Kidney (tissue), 14 donors: Measurements from ENCODE around the gene KDELR3. TPM values are rescaled to one million over a fixed set of nuclear protein-coding genes. Genes with fewer than 3 reads are reported as not detected.

Source experiments
- DNase-seq, 5 donors: peaks; one replicate each; pipeline ENCODE4 v3.0.0-alpha.2; 2013 to 2020
- FAIRE-seq: peaks from 2 replicates; lab custom pipeline; 2012; peaks lifted over from hg19 to GRCh38; lab: Jason Lieb, UNC
- H3K27ac ChIP-seq, 2 donors: one replicate each; pipeline ENCODE4 v1.7.0; 2013; ENCODE audit warnings: low read depth in 2 of 2, low read length in 2 of 2, inconsistent platforms in 1 of 2
- H3K27me3 ChIP-seq: one replicate; pipeline ENCODE4 v1.7.1; 2013; ENCODE audit warnings: low read length, inconsistent platforms; ENCODE audit not compliant: control insufficient read depth, insufficient read depth
- H3K36me3 ChIP-seq, 3 donors: one replicate each; pipeline versions ENCODE4 v1.7.0 to v1.7.1; 2013; ENCODE audit warnings: low read length in 3 of 3, control low read depth in 1 of 3, inconsistent platforms in 1 of 3; ENCODE audit not compliant: insufficient read depth in 3 of 3, control insufficient read depth in 2 of 3
- H3K4me1 ChIP-seq, 3 donors: one replicate each; pipeline versions ENCODE4 v1.7.0 to v1.7.1; 2013; ENCODE audit warnings: low read length in 3 of 3, inconsistent platforms in 1 of 3, low read depth in 1 of 3; ENCODE audit not compliant: control insufficient read depth in 2 of 3, insufficient read depth in 2 of 3
- H3K4me3 ChIP-seq, 3 donors: one replicate each; pipeline versions ENCODE4 v1.7.0 to v1.8.1; 2013; ENCODE audit warnings: low read length in 3 of 3, control low read depth in 1 of 3, inconsistent platforms in 1 of 3
- H3K9ac ChIP-seq, 3 donors: one replicate each; pipeline versions ENCODE4 v1.7.0 to v1.7.1; 2013; ENCODE audit warnings: low read length in 3 of 3, control low read depth in 1 of 3, inconsistent platforms in 1 of 3
- H3K9me3 ChIP-seq, 3 donors: one replicate each; pipeline versions ENCODE4 v1.7.0 to v1.7.1; 2013; ENCODE audit warnings: low read length in 3 of 3, control low read depth in 1 of 3, inconsistent platforms in 1 of 3; ENCODE audit not compliant: control insufficient read depth in 2 of 3, insufficient read depth in 1 of 3
- intact Hi-C: fragments of 100-400 bp; cut with DNase I; formaldehyde crosslinking; loops from one replicate; pipeline ENCODE4 v1.11.1; 2022
- polyA plus RNA-seq: library from polyadenylated mRNA; stranded (reverse); fragments of 350-450 nt; fragmentation: Illumina TruSeq; extraction: RNeasy Lipid Tissue Mini Kit (QIAGEN cat#74804); gene quantifications from one replicate; pipeline ENCODE4 v1.2.3, GENCODE V29; 2014; ENCODE audit warnings: low read depth, low replicate concordance; ENCODE audit not compliant: insufficient read depth
- total RNA-seq: library from RNA; stranded (reverse); fragmentation: NEBNext Ultra II Directional; extraction: Animal tissue kit (Norgen Biotek cat#: 25700); gene quantifications from one replicate; pipeline ENCODE4 v1.2.1, GENCODE V29; 2021
- TF ChIP-seq, protein P1 (sequence below): IDR thresholded peaks from 3 replicates; pipeline ENCODE4 v1.5.1; 2012; ENCODE audit warnings: mild to moderate bottlenecking, moderate library complexity, borderline replicate concordance; ENCODE audit not compliant: insufficient read depth; ENCODE audit errors: extremely low read depth
- donor health status: control.
- donor health status: control.
- donor health status: control.
- donor health status: control.
- donor health status: control.
- donor health status: DM: yes; HTN: yes; CAD: no.
- donor health status: Normal renal cell carcinoma (clear cell type).

Gene KDELR3
- total and polyA plus RNA-seq, 2 donors from 2014 or later, result 11.4 to 16.7 TPM

DNA sequence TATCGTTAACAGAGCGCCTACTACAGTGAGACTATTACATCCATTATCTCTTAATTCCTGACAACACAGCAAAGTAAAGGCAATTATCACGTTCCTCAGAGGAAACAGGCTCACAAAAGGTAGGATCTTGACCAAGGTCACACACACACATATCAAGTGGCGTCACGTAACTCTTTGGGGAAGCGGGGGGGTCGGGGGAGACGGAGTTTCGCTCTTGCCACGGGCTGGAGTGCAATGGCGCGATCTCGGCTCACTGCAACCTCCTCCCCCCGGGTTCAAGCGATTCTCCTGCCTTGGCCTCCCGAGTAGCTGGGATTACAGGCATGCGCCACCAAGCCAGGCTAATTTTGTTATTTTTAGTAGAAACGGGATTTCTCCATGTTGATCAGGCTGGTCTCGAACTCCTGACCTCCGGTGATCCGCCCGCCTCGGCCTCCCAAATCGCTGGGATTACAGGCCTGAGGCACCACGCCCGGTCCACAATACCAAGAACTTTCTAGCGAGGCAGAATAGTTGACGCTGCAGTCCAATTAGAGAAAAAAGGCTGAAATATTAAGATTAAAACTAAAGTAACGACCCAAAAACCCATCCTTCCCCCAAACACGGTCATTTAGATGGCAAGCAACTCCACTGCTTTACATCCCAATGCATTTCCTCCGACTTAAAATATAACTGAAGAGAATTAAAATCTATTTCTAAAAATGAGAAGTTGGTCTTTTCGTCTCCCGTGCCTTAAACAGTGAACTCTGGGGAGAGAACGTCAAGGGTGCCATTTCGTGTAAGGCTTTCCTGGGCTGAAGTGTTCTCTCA lies 37.0 kb downstream of the KDELR3 start:
- peak; percentile 42 to 84 (median 71) for DNase-seq
- Histone ChIP-seq H3K9me3 (no peaks in the 10 kb centered on the region), H3K27me3 (no peaks in the 10 kb centered on the region), H3K36me3 (peaks cover 4 to 28% (median 7%) of the 10 kb centered on the region in 3 donors), H3K4me3 (peak overlapping the region; percentile 84 to 93 (median 92)), H3K27ac (peak overlapping the region; percentile 100), H3K4me1 (peaks cover 0 to 21% (median 21%) of the 10 kb centered on the region in 3 donors), H3K9ac (peak overlapping the region; percentile 98 to 100 (median 99))
- TF ChIP-seq, protein P1, sequence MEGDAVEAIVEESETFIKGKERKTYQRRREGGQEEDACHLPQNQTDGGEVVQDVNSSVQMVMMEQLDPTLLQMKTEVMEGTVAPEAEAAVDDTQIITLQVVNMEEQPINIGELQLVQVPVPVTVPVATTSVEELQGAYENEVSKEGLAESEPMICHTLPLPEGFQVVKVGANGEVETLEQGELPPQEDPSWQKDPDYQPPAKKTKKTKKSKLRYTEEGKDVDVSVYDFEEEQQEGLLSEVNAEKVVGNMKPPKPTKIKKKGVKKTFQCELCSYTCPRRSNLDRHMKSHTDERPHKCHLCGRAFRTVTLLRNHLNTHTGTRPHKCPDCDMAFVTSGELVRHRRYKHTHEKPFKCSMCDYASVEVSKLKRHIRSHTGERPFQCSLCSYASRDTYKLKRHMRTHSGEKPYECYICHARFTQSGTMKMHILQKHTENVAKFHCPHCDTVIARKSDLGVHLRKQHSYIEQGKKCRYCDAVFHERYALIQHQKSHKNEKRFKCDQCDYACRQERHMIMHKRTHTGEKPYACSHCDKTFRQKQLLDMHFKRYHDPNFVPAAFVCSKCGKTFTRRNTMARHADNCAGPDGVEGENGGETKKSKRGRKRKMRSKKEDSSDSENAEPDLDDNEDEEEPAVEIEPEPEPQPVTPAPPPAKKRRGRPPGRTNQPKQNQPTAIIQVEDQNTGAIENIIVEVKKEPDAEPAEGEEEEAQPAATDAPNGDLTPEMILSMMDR, result no peak
- intact Hi-C loops, result no loop called here
- no peak for FAIRE-seq

DNA sequence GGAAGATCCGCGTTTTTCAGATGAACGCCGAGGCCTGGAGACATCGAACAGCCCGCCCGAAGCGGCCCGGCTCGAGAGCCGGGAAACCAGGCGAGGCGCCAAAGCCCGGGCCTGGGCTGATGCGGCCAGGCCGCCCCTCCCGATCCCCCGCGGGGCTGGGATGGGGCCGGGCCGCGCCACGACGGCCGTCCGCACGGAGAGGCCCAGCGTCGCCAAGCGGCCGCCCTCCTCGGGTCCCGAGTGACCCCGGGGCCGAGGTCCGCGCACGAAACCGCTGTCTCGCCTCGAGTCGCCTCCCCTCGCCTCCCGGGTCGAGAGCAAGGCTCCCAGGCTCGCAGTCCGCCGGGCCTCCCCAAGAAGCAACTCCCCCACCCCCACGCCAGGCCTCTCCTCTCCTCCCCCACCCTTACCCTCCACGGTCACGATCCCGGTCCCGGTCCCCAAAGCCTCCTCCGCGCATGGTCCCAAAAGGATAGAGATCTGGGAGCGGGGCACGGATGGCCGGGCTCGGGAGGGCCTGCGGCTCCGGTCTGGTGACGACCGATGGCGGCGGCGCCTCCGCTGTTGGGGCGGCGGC lies 37.7 kb downstream of the KDELR3 start:
- Histone ChIP-seq H3K36me3 (peaks cover 0 to 24% (median 5%) of the 10 kb centered on the region in 3 donors), H3K4me3 (peak overlapping the region; percentile 84 to 93 (median 92)), H3K27me3 (no peaks in the 10 kb centered on the region), H3K9me3 (no peaks in the 10 kb centered on the region), H3K27ac (peak overlapping the region; percentile 100), H3K4me1 (peaks cover 0 to 21% (median 19%) of the 10 kb centered on the region in 3 donors), H3K9ac (peak overlapping the region; percentile 98 to 100 (median 99))
- intact Hi-C loops, result no loop called here
- TF ChIP-seq, protein P1, result no peak
- FAIRE-seq (no peak), DNase-seq (peak in 4 of 5 donors; percentile 79 to 92 (median 83))

DNA sequence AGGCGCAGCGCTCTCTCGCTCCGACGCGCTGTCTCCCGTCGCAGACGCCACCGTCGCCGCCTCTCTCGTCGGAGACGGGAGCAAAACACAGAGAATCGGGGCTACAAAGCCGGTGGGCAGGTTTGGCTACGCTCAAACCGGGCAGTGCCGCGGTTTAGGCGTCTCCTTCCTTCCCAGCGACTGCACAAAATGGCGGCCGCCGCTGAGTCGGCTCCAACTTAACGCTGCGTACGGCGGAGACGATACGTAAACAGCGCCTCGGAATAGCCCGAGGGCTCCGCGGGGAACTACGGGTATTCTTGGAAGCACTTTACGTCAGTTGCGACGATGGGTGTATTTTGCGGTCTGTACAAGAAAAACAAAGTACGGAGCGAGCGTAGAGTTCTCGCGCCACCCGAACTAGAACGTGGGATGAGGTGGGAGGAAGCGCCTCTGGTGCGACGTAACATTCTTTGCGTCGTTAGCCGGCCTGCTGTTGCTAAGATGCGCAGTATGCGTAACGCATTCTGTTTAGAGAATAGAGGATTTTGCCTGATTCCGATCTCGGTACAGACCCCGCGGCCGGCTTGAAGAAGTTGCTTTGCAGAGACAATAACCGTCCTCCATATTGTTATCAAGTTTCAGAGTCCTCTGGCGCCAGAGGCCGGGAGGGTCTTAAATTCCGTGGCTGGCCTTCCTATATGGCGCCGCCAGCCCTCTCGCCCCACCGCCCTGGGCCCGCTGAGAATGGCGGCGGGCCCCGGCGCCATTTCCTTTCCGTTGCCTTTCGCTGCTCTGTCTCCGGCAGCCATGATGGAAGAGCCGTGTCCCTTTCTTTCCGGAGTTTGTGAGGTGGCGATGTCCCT lies 38.4 kb downstream of the KDELR3 start, which contains the start of gene DDX17:
Gene DDX17, minus strand, starts transcription at position 194 of the 845 bp plus-strand sequence.
- peaks cover 0 to 21% (median 19%) of the 10 kb centered on the region in 3 donors for H3K4me1 ChIP-seq
- no peaks in the 10 kb centered on the region for H3K9me3 ChIP-seq
- DNase-seq (peak; percentile 97 to 100 (median 98)), FAIRE-seq (peak; percentile 93)
- intact Hi-C loops, result no loop called here
- peak within 1 kb of the TSS; percentile 100 for H3K27ac ChIP-seq
- no peaks in the 10 kb centered on the region for H3K27me3 ChIP-seq
- TF ChIP-seq, protein P1, result no peak
- peak within 1 kb of the TSS; percentile 98 to 100 (median 99) for H3K9ac ChIP-seq
- peaks cover 0 to 22% (median 5%) of the 10 kb centered on the region in 3 donors for H3K36me3 ChIP-seq
- peak within 1 kb of the TSS; percentile 84 to 93 (median 92) for H3K4me3 ChIP-seq
